ENCODE results near the gene NCKAP5. TPM values are rescaled to one million over a fixed set of nuclear protein-coding genes. Genes with fewer than 3 reads are reported as not detected.

Gene NCKAP5
- total RNA-seq, 1 donor from 2014 or later, result 2.7 TPM

DNA sequence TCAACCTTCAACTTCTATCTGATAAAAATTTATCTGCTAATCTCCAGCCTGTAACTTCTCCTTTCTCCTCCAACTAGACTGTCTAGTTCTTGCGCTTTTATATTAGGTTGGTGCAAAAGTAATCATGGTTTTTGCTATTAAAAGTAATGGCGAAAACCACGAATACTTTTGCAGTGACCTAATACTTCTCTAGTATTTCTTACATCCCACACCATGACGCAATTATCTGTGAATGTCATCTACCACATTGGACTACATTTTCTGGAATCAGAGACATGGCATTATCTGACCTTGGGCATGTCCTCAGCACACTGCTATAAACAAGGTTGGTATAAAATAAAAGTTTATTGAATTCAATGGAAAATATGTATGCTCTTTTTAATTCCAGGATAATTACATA lies 528.1 kb downstream of the NCKAP5 start:
- Mint-ChIP-seq H3K27ac (ENCODE audit: unreplicated experiment) (peak overlapping the region; percentile 82), H3K27me3 (ENCODE audit: low read depth, unreplicated experiment) (no peaks in the 10 kb centered on the region), H3K4me3 (ENCODE audit: unreplicated experiment) (no peak overlapping the region), H3K4me1 (ENCODE audit: low read depth, unreplicated experiment) (peaks cover 19% of the 10 kb centered on the region), H3K36me3 (ENCODE audit: low read depth, unreplicated experiment) (no peaks in the 10 kb centered on the region), H3K9me3 (ENCODE audit: unreplicated experiment) (peaks cover 3% of the 10 kb centered on the region)
- Histone ChIP-seq H3K79me2 (ENCODE audit: insufficient read depth, low read length) (no peaks in the 10 kb centered on the region), H3K9me3 (ENCODE audit: insufficient read depth, low read depth, low read length) (no peaks in the 10 kb centered on the region), H3K27ac (ENCODE audit: low read depth, low read length) (no peak overlapping the region), H3K4me1 (ENCODE audit: insufficient read depth, low read length) (no peaks in the 10 kb centered on the region), H3K36me3 (ENCODE audit: insufficient read depth, low read length) (no peaks in the 10 kb centered on the region), H3K4me2 (ENCODE audit: low read length) (no peak overlapping the region), H3K9ac (ENCODE audit: low read length) (no peak overlapping the region), H3K4me3 (ENCODE audit: insufficient read depth, low read depth, low read length) (no peak overlapping the region), H3K27me3 (ENCODE audit: insufficient read depth, low read length) (no peaks in the 10 kb centered on the region), H2AFZ (ENCODE audit: low read depth, low read length) (no peak overlapping the region), H4K20me1 (ENCODE audit: insufficient read depth, low read length) (no peaks in the 10 kb centered on the region)
- TF ChIP-seq, protein P1, sequence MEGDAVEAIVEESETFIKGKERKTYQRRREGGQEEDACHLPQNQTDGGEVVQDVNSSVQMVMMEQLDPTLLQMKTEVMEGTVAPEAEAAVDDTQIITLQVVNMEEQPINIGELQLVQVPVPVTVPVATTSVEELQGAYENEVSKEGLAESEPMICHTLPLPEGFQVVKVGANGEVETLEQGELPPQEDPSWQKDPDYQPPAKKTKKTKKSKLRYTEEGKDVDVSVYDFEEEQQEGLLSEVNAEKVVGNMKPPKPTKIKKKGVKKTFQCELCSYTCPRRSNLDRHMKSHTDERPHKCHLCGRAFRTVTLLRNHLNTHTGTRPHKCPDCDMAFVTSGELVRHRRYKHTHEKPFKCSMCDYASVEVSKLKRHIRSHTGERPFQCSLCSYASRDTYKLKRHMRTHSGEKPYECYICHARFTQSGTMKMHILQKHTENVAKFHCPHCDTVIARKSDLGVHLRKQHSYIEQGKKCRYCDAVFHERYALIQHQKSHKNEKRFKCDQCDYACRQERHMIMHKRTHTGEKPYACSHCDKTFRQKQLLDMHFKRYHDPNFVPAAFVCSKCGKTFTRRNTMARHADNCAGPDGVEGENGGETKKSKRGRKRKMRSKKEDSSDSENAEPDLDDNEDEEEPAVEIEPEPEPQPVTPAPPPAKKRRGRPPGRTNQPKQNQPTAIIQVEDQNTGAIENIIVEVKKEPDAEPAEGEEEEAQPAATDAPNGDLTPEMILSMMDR (IDR thresholded peaks at IDR 0.05; ENCODE audit: insufficient read depth, low read depth, low read length), result no peak
- FAIRE-seq (peak; percentile 34), DNase-seq (ENCODE audit: low read depth) (peak; percentile 81)

DNA sequence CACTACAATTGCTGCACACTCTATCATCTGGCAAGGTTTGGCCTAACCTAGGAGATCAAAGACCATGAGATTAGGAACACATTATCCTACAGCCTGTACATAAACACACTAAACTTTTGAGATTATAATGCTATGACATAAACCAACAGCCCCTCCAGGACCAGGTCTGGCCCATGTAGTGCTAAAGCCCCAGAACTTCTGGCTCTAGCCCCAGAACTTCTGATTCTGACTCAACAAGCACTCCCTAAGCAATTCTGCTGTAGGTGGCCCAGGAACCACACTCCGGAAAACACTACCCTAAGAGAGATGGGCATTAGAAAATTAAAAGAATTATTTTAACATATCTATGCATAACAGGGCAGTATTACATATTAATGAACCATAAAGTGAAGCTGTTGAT lies 528.7 kb downstream of the NCKAP5 start:
- Histone ChIP-seq H3K4me2 (ENCODE audit: low read length) (no peak overlapping the region), H3K27me3 (ENCODE audit: insufficient read depth, low read length) (no peaks in the 10 kb centered on the region), H3K9ac (ENCODE audit: low read length) (no peak overlapping the region), H3K4me1 (ENCODE audit: insufficient read depth, low read length) (no peaks in the 10 kb centered on the region), H3K36me3 (ENCODE audit: insufficient read depth, low read length) (no peaks in the 10 kb centered on the region), H3K27ac (ENCODE audit: low read depth, low read length) (no peak overlapping the region), H3K9me3 (ENCODE audit: insufficient read depth, low read depth, low read length) (no peaks in the 10 kb centered on the region), H3K4me3 (ENCODE audit: insufficient read depth, low read depth, low read length) (no peak overlapping the region), H3K79me2 (ENCODE audit: insufficient read depth, low read length) (no peaks in the 10 kb centered on the region), H2AFZ (ENCODE audit: low read depth, low read length) (no peak overlapping the region), H4K20me1 (ENCODE audit: insufficient read depth, low read length) (no peaks in the 10 kb centered on the region)
- FAIRE-seq (no peak), DNase-seq (ENCODE audit: low read depth) (peak; percentile 50)
- peaks cover 19% of the 10 kb centered on the region for H3K4me1 Mint-ChIP-seq (ENCODE audit: low read depth, unreplicated experiment)
- H3K27me3 Mint-ChIP-seq (ENCODE audit: low read depth, unreplicated experiment), result no peaks in the 10 kb centered on the region
- peak overlapping the region; percentile 82 for H3K27ac Mint-ChIP-seq (ENCODE audit: unreplicated experiment)
- H3K9me3 Mint-ChIP-seq (ENCODE audit: unreplicated experiment), result peaks cover 3% of the 10 kb centered on the region
- H3K36me3 Mint-ChIP-seq (ENCODE audit: low read depth, unreplicated experiment), result no peaks in the 10 kb centered on the region
- H3K4me3 Mint-ChIP-seq (ENCODE audit: unreplicated experiment), result no peak overlapping the region
- TF ChIP-seq, protein P1 (IDR thresholded peaks at IDR 0.05; ENCODE audit: insufficient read depth, low read depth, low read length), result no peak
- TF ChIP-seq EZH2 (IDR thresholded peaks at IDR 0.05; ENCODE audit: insufficient read depth, low read length), result no peak

DNA sequence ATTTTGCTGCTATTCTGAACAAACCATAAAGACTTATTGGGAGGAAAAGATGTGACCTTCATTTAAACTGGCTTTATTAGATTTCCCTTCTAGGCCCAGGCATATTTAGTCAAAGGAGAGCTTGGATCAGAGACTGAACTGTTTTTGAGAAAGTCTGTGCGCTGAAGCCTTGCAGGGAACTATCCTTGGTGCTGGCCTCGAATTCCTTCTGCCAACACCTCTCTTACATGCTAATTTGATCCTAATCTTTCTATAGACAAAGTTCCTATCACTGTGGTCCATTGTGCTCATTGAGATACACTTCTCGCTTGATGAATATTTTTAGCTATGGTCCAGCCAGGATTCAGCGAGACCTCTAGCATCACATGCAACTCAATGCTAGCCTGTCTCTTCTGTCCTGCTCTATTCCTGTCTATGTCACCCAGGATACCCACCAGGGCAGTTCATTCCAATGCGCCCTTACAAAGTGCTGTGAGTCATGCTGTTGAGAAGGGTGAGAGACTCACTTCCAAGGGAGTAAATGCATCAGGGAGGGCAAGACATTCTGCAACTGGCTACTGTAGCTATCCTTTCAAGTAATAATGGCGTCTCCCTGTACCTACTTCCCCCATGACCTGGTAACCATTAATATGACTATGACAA lies 541.6 kb downstream of the NCKAP5 start:
- no peak overlapping the region for H3K4me2 ChIP-seq (ENCODE audit: low read length)
- no peak overlapping the region for H3K4me3 Mint-ChIP-seq (ENCODE audit: unreplicated experiment)
- no peaks in the 10 kb centered on the region for H3K4me1 ChIP-seq (ENCODE audit: insufficient read depth, low read length)
- DNase-seq (ENCODE audit: low read depth) (no peak), FAIRE-seq (no peak)
- no peaks in the 10 kb centered on the region for H3K36me3 Mint-ChIP-seq (ENCODE audit: low read depth, unreplicated experiment)
- H3K4me3 ChIP-seq (ENCODE audit: insufficient read depth, low read depth, low read length), result no peak overlapping the region
- H3K27ac ChIP-seq (ENCODE audit: low read depth, low read length), result no peak overlapping the region
- no peaks in the 10 kb centered on the region for H3K36me3 ChIP-seq (ENCODE audit: insufficient read depth, low read length)
- H3K79me2 ChIP-seq (ENCODE audit: insufficient read depth, low read length), result no peaks in the 10 kb centered on the region
- H3K9me3 Mint-ChIP-seq (ENCODE audit: unreplicated experiment), result peaks cover 3% of the 10 kb centered on the region
- no peak overlapping the region for H2AFZ ChIP-seq (ENCODE audit: low read depth, low read length)
- no peak overlapping the region for H3K27ac Mint-ChIP-seq (ENCODE audit: unreplicated experiment)
- no peaks in the 10 kb centered on the region for H3K27me3 Mint-ChIP-seq (ENCODE audit: low read depth, unreplicated experiment)
- no peaks in the 10 kb centered on the region for H3K9me3 ChIP-seq (ENCODE audit: insufficient read depth, low read depth, low read length)
- TF ChIP-seq, protein P1 (IDR thresholded peaks at IDR 0.05; ENCODE audit: insufficient read depth, low read depth, low read length), result no peak
- no peak for TF ChIP-seq EZH2 (IDR thresholded peaks at IDR 0.05; ENCODE audit: insufficient read depth, low read length)
- no peak overlapping the region for H3K9ac ChIP-seq (ENCODE audit: low read length)
- H3K4me1 Mint-ChIP-seq (ENCODE audit: low read depth, unreplicated experiment), result no peaks in the 10 kb centered on the region
- no peaks in the 10 kb centered on the region for H3K27me3 ChIP-seq (ENCODE audit: insufficient read depth, low read length)
- H4K20me1 ChIP-seq (ENCODE audit: insufficient read depth, low read length), result no peaks in the 10 kb centered on the region
